Transverse colon (tissue), 4 donors: ENCODE measurements around the gene TENM4. TPM values are rescaled to one million over a fixed set of nuclear protein-coding genes. Genes with fewer than 3 reads are reported as not detected.

Experiments
- DNase-seq: peaks from one replicate; pipeline ENCODE4 v3.0.0-alpha.2; 2019
- H3K27ac ChIP-seq, 4 donors: fragments of 200-600 bp; sonication (generic); 2 replicates each; pipeline ENCODE4 v1.5.1; 2016 to 2018; ENCODE audit warnings: inconsistent platforms in 4 of 4
- H3K27me3 ChIP-seq: fragments of 200-600 bp; sonication (generic); 2 replicates; pipeline ENCODE4 v1.5.1; 2017; ENCODE audit warnings: inconsistent platforms
- H3K36me3 ChIP-seq, 4 donors: fragments of 200-600 bp; sonication (generic); 2 replicates each; pipeline ENCODE4 v1.5.1; 2017 to 2019; ENCODE audit warnings: inconsistent platforms in 4 of 4
- H3K4me1 ChIP-seq, 4 donors: fragments of 200-600 bp; sonication (generic); 2 replicates each; pipeline ENCODE4 v1.5.1; 2017 to 2020; ENCODE audit warnings: inconsistent platforms in 4 of 4
- H3K4me3 ChIP-seq, 4 donors: fragments of 200-600 bp; sonication (generic); 1 replicate in 1 of 4; 2 replicates in 3 of 4; pipeline versions ENCODE4 v1.5.1 to v1.6.1; 2017 to 2019; ENCODE audit warnings: inconsistent platforms in 4 of 4
- H3K9me3 ChIP-seq, 2 donors: fragments of 200-600 bp; sonication (generic); 2 replicates each; pipeline ENCODE4 v1.5.1; 2017 to 2019; ENCODE audit warnings: inconsistent platforms in 2 of 2
- EP300 ChIP-seq: sonication (generic); formaldehyde crosslinking; IDR thresholded peaks from one replicate; pipeline ENCODE4 v1.6.1; 2017; ENCODE audit warnings: antibody characterized with exemption, low read depth
- POLR2A ChIP-seq: fragments of 450-650 bp; IDR thresholded peaks from one replicate; pipeline ENCODE4 v1.6.1; 2016; ENCODE audit warnings: antibody characterized with exemption, mild to moderate bottlenecking, moderate library complexity
- POLR2AphosphoS5 ChIP-seq, 3 donors: sonication (generic); formaldehyde crosslinking; IDR thresholded peaks; one replicate each; pipeline ENCODE4 v1.6.1; 2016; ENCODE audit warnings: antibody characterized with exemption in 3 of 3
- WGBS, 2 donors: methylation state at CpG; one replicate each; pipeline ENCODE4 v1.1.5; 2018; ENCODE audit warnings: low coverage in 1 of 2; 5-methylcytosine and 5-hydroxymethylcytosine counted together
- in situ Hi-C, 4 donors: fragments of 200-750 bp; cut with MboI; loops; one replicate each; pipeline versions ENCODE4 v1.15.0 to v1.15.1; 2017; ENCODE audit warnings: low sequenced_read_pairs in 3 of 4, low pct_ligation_motif_present in 1 of 4, low pct_unique_long_range_greater_than_20kb in 1 of 4
- intact Hi-C: fragments of 100-400 bp; cut with DNase I; formaldehyde crosslinking; loops from one replicate; pipeline ENCODE4 v1.15.1; 2023; ENCODE audit warnings: low total_unique reads
- total RNA-seq, 4 donors: library from RNA; depleted of rRNA; stranded (reverse); fragments of >200 nt; gene quantifications; one replicate each; pipeline ENCODE4 v1.1.0, GENCODE V29; 2016
- TF ChIP-seq, protein P1 (sequence below), 5 experiments: fragments of 200-600 bp in 3 of 5; fragments of 450-650 bp in 2 of 5; sonication (generic) in 3 of 5; IDR thresholded peaks; 1 replicate in 2 of 5; 2 replicates in 3 of 5; pipeline ENCODE4 v1.5.1; 2016 to 2017; ENCODE audit warnings: antibody characterized with exemption in 5 of 5, inconsistent platforms in 3 of 5, mild to moderate bottlenecking in 2 of 5, moderate library complexity in 1 of 5

TENM4 gene
- total RNA-seq, 4 donors from 2014 or later = 0.14 to 0.79 (median 0.39) TPM

DNA sequence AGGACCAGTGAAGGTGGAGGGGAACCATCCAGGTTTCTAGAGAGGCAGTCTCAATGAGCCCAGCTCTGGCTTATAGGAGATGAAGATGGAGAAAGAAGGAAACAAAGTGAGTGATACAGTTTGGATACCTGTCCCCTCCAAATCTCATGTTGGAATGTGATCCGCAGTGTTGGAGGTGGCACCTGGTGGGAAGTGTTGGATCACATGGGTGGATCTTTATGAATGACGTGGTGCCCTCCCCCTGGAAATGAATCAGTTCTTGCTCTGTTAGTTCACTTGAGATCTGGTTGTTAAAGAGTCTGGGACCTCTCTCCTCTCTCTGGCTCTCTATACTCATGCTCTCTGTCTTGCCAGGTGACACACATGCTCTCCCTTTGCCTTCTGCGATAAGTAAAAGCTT, 473.0 kb downstream of the TENM4 start:
- DNase-seq = no peak
- TF ChIP-seq, protein P1, sequence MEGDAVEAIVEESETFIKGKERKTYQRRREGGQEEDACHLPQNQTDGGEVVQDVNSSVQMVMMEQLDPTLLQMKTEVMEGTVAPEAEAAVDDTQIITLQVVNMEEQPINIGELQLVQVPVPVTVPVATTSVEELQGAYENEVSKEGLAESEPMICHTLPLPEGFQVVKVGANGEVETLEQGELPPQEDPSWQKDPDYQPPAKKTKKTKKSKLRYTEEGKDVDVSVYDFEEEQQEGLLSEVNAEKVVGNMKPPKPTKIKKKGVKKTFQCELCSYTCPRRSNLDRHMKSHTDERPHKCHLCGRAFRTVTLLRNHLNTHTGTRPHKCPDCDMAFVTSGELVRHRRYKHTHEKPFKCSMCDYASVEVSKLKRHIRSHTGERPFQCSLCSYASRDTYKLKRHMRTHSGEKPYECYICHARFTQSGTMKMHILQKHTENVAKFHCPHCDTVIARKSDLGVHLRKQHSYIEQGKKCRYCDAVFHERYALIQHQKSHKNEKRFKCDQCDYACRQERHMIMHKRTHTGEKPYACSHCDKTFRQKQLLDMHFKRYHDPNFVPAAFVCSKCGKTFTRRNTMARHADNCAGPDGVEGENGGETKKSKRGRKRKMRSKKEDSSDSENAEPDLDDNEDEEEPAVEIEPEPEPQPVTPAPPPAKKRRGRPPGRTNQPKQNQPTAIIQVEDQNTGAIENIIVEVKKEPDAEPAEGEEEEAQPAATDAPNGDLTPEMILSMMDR (IDR thresholded peaks at IDR 0.05) = no peak
- Histone ChIP-seq H3K36me3 (no peaks in the 10 kb centered on the region), H3K9me3 (no peaks in the 10 kb centered on the region), H3K4me3 (no peak overlapping the region), H3K27me3 (peaks cover 23% of the 10 kb centered on the region), H3K27ac (no peak overlapping the region), H3K4me1 (no peaks in the 10 kb centered on the region)
- intact Hi-C loops (no loop called here), in situ Hi-C loops (no loop called here)
- 40 to 86% methylated on average over 1 to 3 of the region's 3 CpGs for WGBS, 2 donors

DNA sequence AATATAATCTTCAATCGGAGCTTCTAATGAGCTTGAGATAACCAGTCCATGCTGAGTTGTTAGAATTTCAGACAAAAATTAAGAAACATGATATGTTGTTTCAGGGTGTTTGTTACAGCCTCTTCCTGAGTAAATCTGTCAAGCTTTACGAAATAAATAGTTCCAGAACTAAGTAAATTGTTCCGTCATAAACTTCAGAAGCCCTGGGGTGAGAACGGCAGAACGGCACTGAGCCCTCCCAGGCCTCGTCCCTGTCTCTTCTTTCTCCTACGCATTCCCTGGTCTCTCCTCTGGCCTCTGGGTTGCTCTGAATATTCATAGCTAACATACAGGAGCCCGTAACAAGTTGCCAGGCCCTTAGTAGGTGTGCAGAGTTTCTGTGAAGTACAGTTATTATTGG, 475.4 kb downstream of the TENM4 start:
- Histone ChIP-seq H3K36me3 (no peaks in the 10 kb centered on the region), H3K9me3 (no peaks in the 10 kb centered on the region), H3K4me3 (no peak overlapping the region), H3K27me3 (peaks cover 35% of the 10 kb centered on the region), H3K27ac (no peak overlapping the region), H3K4me1 (peaks cover 0 to 7% (median 2%) of the 10 kb centered on the region in 4 donors)
- in situ Hi-C loops (no loop called here), intact Hi-C loops (no loop called here)
- TF ChIP-seq, protein P1 (IDR thresholded peaks at IDR 0.05) = no peak
- TF ChIP-seq POLR2A (no peak), EP300 (no peak), POLR2AphosphoS5 (IDR thresholded peaks at IDR 0.05) (no peak)
- DNase-seq = no peak
- 82 to 84% methylated on average over 6 to 8 of the region's 8 CpGs for WGBS, 2 donors

- WGBS, 2 donors = 24 to 30% methylated on average over 15 to 33 of the region's 36 CpGs
- Histone ChIP-seq H3K4me3 (no peak overlapping the region), H3K9me3 (no peaks in the 10 kb centered on the region), H3K36me3 (no peaks in the 10 kb centered on the region), H3K27me3 (peaks cover 28% of the 10 kb centered on the region), H3K27ac (no peak overlapping the region), H3K4me1 (peaks cover 0 to 7% (median 2%) of the 10 kb centered on the region in 4 donors)
- in situ Hi-C loops (no loop called here), intact Hi-C loops (loop anchor here (5.0 kb wide), 1 partner anchor 170 kb away; no protein-coding TSS in a partner anchor)
- TF ChIP-seq, protein P1 (IDR thresholded peaks at IDR 0.05) = no peak
- DNase-seq = no peak
These were observed 478.7 kb downstream of the TENM4 start for GRCh38 chr11:78961937-78962701.

DNA sequence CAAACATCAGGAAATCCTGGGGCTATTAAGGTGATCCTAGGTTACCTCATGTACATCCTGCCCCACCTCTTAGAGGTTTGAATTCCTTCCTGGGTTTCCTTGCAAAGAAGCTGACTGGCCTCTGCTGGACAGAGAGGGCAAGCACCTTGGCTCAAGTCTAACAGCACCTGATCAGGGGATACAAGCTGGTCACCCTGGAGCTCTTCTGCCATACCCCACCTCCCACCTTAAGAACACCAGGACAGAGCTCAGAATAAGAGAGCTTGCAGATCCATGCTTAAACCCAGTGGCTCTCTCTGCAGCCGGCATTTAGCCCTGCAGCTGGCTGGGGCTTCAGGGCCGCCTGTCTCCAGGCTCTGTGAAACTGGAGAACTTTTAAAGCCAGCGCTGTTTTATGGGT, 479.6 kb downstream of the TENM4 start:
- WGBS, 2 donors = 56% methylated on average over 3 of the region's 3 CpGs; no CpG with 5 or more reads in 1 of the 2 donors
- intact Hi-C loops = loop anchor here (5.0 kb wide), 1 partner anchor 169 kb away; no protein-coding TSS in a partner anchor

More for the DNA sequence above, 479.6 kb downstream of the TENM4 start:
- in situ Hi-C loops = no loop called here
- Histone ChIP-seq H3K27me3 (peaks cover 28% of the 10 kb centered on the region), H3K4me3 (no peak overlapping the region), H3K9me3 (no peaks in the 10 kb centered on the region), H3K36me3 (no peaks in the 10 kb centered on the region), H3K4me1 (peaks cover 0 to 7% (median 2%) of the 10 kb centered on the region in 4 donors), H3K27ac (no peak overlapping the region)
- peak; percentile 31 for DNase-seq
- no peak for TF ChIP-seq POLR2AphosphoS5 (IDR thresholded peaks at IDR 0.05)
- TF ChIP-seq, protein P1 (IDR thresholded peaks at IDR 0.05) = peak; percentile 27 to 68 (median 50)
